ENCODE measurements around the gene ERICH2.
A peak's percentile ranks its signal among the peaks of the same experiment; 100 is the strongest.

The ERICH2 gene

GRCh38 chr2:170770606-170771420 is 635 bp downstream of the ERICH2 start (continued):
- TF ChIP-seq PRDM2 (tag by site-specific recombination; IDR thresholded peaks at IDR 0.05; ENCODE audit: borderline replicate concordance) = no peak
- TF ChIP-seq FEZF1 (tag by site-specific recombination; IDR thresholded peaks at IDR 0.05) = no peak
- TF ChIP-seq ZNF184 (tag by site-specific recombination; IDR thresholded peaks at IDR 0.05) = no peak
- 0 out of 2 replicates have a peak, but pooled peaks have one; percentile 11 for TF ChIP-seq OVOL3 (tag by site-specific recombination; IDR thresholded peaks at IDR 0.05)
- no peak for TF ChIP-seq YY2 (tag by site-specific recombination; IDR thresholded peaks at IDR 0.05)
- TF ChIP-seq GLIS1 (tag by site-specific recombination; IDR thresholded peaks at IDR 0.05) = no peak; the same call in 1 of the 2 replicates
- TF ChIP-seq, protein P1, sequence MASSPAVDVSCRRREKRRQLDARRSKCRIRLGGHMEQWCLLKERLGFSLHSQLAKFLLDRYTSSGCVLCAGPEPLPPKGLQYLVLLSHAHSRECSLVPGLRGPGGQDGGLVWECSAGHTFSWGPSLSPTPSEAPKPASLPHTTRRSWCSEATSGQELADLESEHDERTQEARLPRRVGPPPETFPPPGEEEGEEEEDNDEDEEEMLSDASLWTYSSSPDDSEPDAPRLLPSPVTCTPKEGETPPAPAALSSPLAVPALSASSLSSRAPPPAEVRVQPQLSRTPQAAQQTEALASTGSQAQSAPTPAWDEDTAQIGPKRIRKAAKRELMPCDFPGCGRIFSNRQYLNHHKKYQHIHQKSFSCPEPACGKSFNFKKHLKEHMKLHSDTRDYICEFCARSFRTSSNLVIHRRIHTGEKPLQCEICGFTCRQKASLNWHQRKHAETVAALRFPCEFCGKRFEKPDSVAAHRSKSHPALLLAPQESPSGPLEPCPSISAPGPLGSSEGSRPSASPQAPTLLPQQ (tag by site-specific recombination; IDR thresholded peaks at IDR 0.05) = peak; percentile 78
- TF ChIP-seq YY1 (tag by site-specific recombination; IDR thresholded peaks at IDR 0.05) = no peak
- TF ChIP-seq ZNF677 (tag by site-specific recombination; IDR thresholded peaks at IDR 0.05) = no peak
- peak; percentile 87 for TF ChIP-seq ZBTB26 (tag by site-specific recombination; optimal IDR thresholded peaks at IDR 0.05)
- TF ChIP-seq SP7 (tag by site-specific recombination; IDR thresholded peaks at IDR 0.05) = peak; percentile 47
- 0 out of 2 replicates have a peak, but pooled peaks have one; percentile 38 for TF ChIP-seq ZBTB7A (tag by site-specific recombination; IDR thresholded peaks at IDR 0.05; ENCODE audit: low read depth)
- TF ChIP-seq ZNF830 (tag by site-specific recombination; IDR thresholded peaks at IDR 0.05; ENCODE audit: low read depth) = no peak
- TF ChIP-seq ZNF48 (tag by site-specific recombination; IDR thresholded peaks at IDR 0.05) = no peak
- TF ChIP-seq HOXD13 (CRISPR knock-in tag; IDR thresholded peaks at IDR 0.05; ENCODE audit: borderline replicate concordance) = no peak
- no peak for TF ChIP-seq ZNF792 (tag by site-specific recombination; IDR thresholded peaks at IDR 0.05)
- TF ChIP-seq ZNF626 (tag by site-specific recombination; IDR thresholded peaks at IDR 0.05) = no peak
- no peak for TF ChIP-seq ZNF114 (tag by site-specific recombination; IDR thresholded peaks at IDR 0.05)
- TF ChIP-seq ZNF266 (tag by site-specific recombination; IDR thresholded peaks at IDR 0.05; ENCODE audit: low read depth) = no peak
- TF ChIP-seq ZNF426 (tag by site-specific recombination; IDR thresholded peaks at IDR 0.05) = no peak
- TF ChIP-seq GLIS2 (tag by site-specific recombination; IDR thresholded peaks at IDR 0.05) = peak; percentile 77
- TF ChIP-seq ZNF138 (tag by site-specific recombination; IDR thresholded peaks at IDR 0.05; ENCODE audit: borderline replicate concordance) = no peak
- no peak for TF ChIP-seq ZNF174 (tag by site-specific recombination; IDR thresholded peaks at IDR 0.05)
- no peak for TF ChIP-seq ATF2 (tag by site-specific recombination; IDR thresholded peaks at IDR 0.05; ENCODE audit: low read depth)
- 0 out of 2 replicates have a peak, but pooled peaks have one; percentile 12 for TF ChIP-seq ZNF394 (tag by site-specific recombination; IDR thresholded peaks at IDR 0.05; ENCODE audit: borderline replicate concordance)
- TF ChIP-seq ZNF747 (tag by site-specific recombination; IDR thresholded peaks at IDR 0.05) = no peak
- TF ChIP-seq, protein P2, sequence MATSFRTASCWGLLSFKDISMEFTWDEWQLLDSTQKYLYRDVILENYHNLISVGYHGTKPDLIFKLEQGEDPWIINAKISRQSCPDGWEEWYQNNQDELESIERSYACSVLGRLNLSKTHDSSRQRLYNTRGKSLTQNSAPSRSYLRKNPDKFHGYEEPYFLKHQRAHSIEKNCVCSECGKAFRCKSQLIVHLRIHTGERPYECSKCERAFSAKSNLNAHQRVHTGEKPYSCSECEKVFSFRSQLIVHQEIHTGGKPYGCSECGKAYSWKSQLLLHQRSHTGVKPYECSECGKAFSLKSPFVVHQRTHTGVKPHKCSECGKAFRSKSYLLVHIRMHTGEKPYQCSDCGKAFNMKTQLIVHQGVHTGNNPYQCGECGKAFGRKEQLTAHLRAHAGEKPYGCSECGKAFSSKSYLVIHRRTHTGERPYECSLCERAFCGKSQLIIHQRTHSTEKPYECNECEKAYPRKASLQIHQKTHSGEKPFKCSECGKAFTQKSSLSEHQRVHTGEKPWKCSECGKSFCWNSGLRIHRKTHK (tag by site-specific recombination; IDR thresholded peaks at IDR 0.05) = no peak
- no peak for TF ChIP-seq ZSCAN23 (tag by site-specific recombination; IDR thresholded peaks at IDR 0.05)
- TF ChIP-seq SETDB1 (IDR thresholded peaks at IDR 0.05; ENCODE audit: insufficient read length, low read length) = no peak

All from HEK293 (cell line).